Vagina (tissue), 2 donors: ENCODE measurements around the gene ZC3H4. TPM values are rescaled to one million over a fixed set of nuclear protein-coding genes. Genes with fewer than 3 reads are reported as not detected.

Source experiments
- DNase-seq, 2 donors: peaks; one replicate each; pipeline ENCODE4 v3.0.0-alpha.2; 2017; ENCODE audit errors: extremely low spot score in 2 of 2
- H3K27ac ChIP-seq: fragments of 200-600 bp; sonication (generic); one replicate; pipeline ENCODE4 v1.5.1; 2019
- H3K27me3 ChIP-seq: fragments of 200-600 bp; sonication (generic); one replicate; pipeline ENCODE4 v1.5.1; 2019
- H3K36me3 ChIP-seq, 2 donors: fragments of 200-600 bp; sonication (generic); one replicate each; pipeline ENCODE4 v1.5.1; 2017 to 2019
- H3K4me1 ChIP-seq: fragments of 200-600 bp; sonication (generic); one replicate; pipeline ENCODE4 v1.5.1; 2019
- H3K4me3 ChIP-seq, 2 donors: fragments of 200-600 bp; sonication (generic); 1 replicate in 1 of 2; 2 replicates in 1 of 2; pipeline ENCODE4 v1.5.1; 2016 to 2019
- H3K9me3 ChIP-seq: fragments of 200-600 bp; sonication (generic); one replicate; pipeline ENCODE4 v1.5.1; 2019
- POLR2A ChIP-seq, 2 donors: fragments of 450-650 bp; IDR thresholded peaks; one replicate each; pipeline ENCODE4 v1.6.1; 2017; ENCODE audit warnings: antibody characterized with exemption in 2 of 2, mild to moderate bottlenecking in 2 of 2, moderate library complexity in 2 of 2
- POLR2AphosphoS5 ChIP-seq, 2 donors: sonication (generic); formaldehyde crosslinking; IDR thresholded peaks; one replicate each; pipeline ENCODE4 v1.9.0; 2017; ENCODE audit warnings: antibody characterized with exemption in 2 of 2, mild to moderate bottlenecking in 2 of 2, low read depth in 1 of 2; ENCODE audit not compliant: insufficient read depth in 1 of 2
- intact Hi-C: fragments of 100-400 bp; cut with DNase I; formaldehyde crosslinking; loops from one replicate; pipeline ENCODE4 v1.15.1; 2023
- total RNA-seq: library from RNA; depleted of rRNA; stranded (reverse); fragments of >200 nt; gene quantifications from one replicate; pipeline ENCODE4 v1.2.3, GENCODE V29; 2016
- TF ChIP-seq, protein P1 (sequence below), 3 experiments: fragments of 450-650 bp in 2 of 3; fragments of 200-600 bp in 1 of 3; sonication (generic) in 1 of 3; IDR thresholded peaks; one replicate each; pipeline ENCODE4 v1.5.1; 2017 to 2019; ENCODE audit warnings: antibody characterized with exemption in 3 of 3, mild to moderate bottlenecking in 2 of 3, moderate library complexity in 2 of 3

Gene ZC3H4
- total RNA-seq, 1 donor from 2014 or later, result 21.9 TPM

DNA sequence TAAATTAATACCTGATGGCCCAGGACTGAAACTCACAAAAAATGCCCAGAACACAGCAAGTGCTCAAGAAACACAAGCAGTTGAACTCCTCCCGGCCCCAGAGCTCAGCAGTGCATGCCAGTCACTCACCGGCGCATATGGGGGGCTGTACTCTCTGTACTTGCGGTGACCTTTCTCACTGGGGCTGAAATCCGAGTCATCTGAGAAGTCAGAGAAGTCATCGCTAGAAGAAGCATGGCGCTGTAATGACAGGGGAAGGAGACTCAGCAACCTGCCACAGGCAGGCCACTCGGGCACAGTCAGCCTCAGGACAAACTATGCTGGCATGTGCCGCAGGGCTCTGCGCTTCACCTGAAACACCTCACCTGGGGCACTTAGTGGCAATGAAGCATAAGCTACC, 19.7 kb downstream of the ZC3H4 start:
- TF ChIP-seq POLR2A (IDR thresholded peaks at IDR 0.05) (no peak), POLR2AphosphoS5 (IDR thresholded peaks at IDR 0.05; ENCODE audit: insufficient read depth in 1 of 2, low read depth in 1 of 2) (no peak)
- TF ChIP-seq, protein P1, sequence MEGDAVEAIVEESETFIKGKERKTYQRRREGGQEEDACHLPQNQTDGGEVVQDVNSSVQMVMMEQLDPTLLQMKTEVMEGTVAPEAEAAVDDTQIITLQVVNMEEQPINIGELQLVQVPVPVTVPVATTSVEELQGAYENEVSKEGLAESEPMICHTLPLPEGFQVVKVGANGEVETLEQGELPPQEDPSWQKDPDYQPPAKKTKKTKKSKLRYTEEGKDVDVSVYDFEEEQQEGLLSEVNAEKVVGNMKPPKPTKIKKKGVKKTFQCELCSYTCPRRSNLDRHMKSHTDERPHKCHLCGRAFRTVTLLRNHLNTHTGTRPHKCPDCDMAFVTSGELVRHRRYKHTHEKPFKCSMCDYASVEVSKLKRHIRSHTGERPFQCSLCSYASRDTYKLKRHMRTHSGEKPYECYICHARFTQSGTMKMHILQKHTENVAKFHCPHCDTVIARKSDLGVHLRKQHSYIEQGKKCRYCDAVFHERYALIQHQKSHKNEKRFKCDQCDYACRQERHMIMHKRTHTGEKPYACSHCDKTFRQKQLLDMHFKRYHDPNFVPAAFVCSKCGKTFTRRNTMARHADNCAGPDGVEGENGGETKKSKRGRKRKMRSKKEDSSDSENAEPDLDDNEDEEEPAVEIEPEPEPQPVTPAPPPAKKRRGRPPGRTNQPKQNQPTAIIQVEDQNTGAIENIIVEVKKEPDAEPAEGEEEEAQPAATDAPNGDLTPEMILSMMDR (IDR thresholded peaks at IDR 0.05), result no peak
- Histone ChIP-seq H3K9me3 (no peaks in the 10 kb centered on the region), H3K4me1 (peaks cover 58% of the 10 kb centered on the region), H3K27ac (peak overlapping the region; percentile 83), H3K27me3 (no peaks in the 10 kb centered on the region), H3K4me3 (no peak overlapping the region), H3K36me3 (peaks cover 0 to 40% of the 10 kb centered on the region in 2 donors)
- intact Hi-C loops, result no loop called here
- DNase-seq, result no peak

DNA sequence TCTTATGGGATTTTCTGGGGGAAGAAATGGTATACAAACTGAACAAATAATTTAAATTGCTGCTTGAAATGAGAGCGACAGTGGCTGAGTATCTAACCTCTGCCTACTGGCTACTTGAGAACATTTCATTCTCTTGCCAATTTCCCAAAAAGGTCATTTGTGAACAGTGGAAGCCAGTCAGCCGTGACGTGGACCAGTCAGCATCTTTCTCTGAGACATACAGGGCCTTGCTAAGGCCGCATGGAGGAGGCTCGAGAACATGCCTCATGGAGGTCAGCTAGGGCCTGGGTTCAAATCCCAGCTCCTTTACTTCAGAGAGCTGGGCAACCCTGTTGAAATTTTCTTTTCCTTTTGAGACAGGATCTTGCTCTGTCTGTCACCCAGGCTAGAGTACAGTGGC, 20.3 kb downstream of the ZC3H4 start:
- intact Hi-C loops, result no loop called here
- Histone ChIP-seq H3K36me3 (peaks cover 0 to 40% of the 10 kb centered on the region in 2 donors), H3K27ac (peak overlapping the region; percentile 83)

DNA sequence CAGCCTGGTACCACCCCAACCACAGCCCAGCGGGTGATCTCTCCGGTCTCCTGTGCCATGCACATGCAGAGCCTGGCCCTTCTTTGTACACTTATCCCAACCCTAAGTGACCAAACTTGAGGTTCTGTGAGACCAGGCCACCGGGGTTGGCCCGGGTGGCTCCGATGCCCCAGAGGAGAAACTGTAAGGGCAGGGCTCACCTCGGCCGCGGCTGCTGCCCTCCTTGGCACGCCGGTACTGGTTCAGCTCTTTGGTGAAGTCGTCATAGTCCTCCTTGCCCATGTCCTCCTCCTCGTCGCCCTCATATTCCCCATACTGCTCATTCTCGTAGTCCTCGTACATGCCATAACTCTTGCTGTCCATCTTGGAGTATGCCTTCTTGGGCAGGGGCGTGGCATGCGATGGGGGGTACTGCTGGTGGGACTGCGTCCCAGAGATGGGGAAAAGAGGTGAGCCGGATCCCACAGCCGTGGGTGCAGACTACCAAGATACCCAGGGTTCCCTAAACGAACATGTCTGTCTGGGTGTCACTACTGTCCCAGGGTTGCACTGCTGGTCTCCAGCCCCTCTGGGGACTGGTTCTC, 23.7 kb downstream of the ZC3H4 start:
- DNase-seq, result no peak
- Histone ChIP-seq H3K36me3 (peaks cover 0 to 68% of the 10 kb centered on the region in 2 donors), H3K27ac (no peak overlapping the region)

More for the DNA sequence above, 20.3 kb downstream of the ZC3H4 start:
- Histone ChIP-seq H3K4me3 (no peak overlapping the region), H3K27me3 (no peaks in the 10 kb centered on the region), H3K4me1 (peaks cover 55% of the 10 kb centered on the region), H3K9me3 (no peaks in the 10 kb centered on the region)
- TF ChIP-seq POLR2A (IDR thresholded peaks at IDR 0.05) (no peak), POLR2AphosphoS5 (IDR thresholded peaks at IDR 0.05; ENCODE audit: insufficient read depth in 1 of 2, low read depth in 1 of 2) (no peak)
- TF ChIP-seq, protein P1 (IDR thresholded peaks at IDR 0.05), result no peak
- DNase-seq, result no peak

DNA sequence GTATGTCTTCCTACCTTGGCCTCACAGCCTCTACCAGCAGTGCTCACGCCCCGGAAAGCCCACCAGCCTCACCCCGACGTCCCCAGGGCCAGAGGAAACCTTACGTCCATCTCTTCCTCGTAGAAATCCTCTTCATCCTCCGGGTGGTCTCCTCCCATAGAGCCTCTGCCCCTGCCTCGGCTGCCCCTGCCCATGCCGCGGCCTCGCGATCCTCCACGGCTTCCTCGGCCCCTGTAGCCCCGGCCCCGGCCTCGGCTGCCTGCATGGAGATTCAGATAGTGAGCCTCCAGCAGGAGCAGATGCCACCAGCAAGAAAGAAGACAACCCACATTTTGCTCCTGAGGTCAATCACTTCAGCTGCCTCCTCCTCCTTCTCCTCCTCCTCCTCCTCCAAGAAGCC, 27.3 kb downstream of the ZC3H4 start:
- Histone ChIP-seq H3K36me3 (peaks cover 0 to 80% of the 10 kb centered on the region in 2 donors), H3K9me3 (no peaks in the 10 kb centered on the region), H3K27ac (no peak overlapping the region), H3K4me3 (no peak overlapping the region), H3K27me3 (no peaks in the 10 kb centered on the region), H3K4me1 (no peaks in the 10 kb centered on the region)
- DNase-seq, result no peak
- TF ChIP-seq, protein P1 (IDR thresholded peaks at IDR 0.05), result no peak
- TF ChIP-seq POLR2A (IDR thresholded peaks at IDR 0.05) (no peak), POLR2AphosphoS5 (IDR thresholded peaks at IDR 0.05; ENCODE audit: insufficient read depth in 1 of 2, low read depth in 1 of 2) (no peak)
- intact Hi-C loops, result no loop called here

More for the DNA sequence above, 23.7 kb downstream of the ZC3H4 start:
- intact Hi-C loops, result no loop called here
- H3K4me1 ChIP-seq, result peaks cover 21% of the 10 kb centered on the region
- TF ChIP-seq, protein P1 (IDR thresholded peaks at IDR 0.05), result no peak
- TF ChIP-seq POLR2AphosphoS5 (IDR thresholded peaks at IDR 0.05; ENCODE audit: insufficient read depth in 1 of 2, low read depth in 1 of 2), result no peak
- no peaks in the 10 kb centered on the region for H3K27me3 ChIP-seq
- H3K4me3 ChIP-seq, result no peak overlapping the region
- H3K9me3 ChIP-seq, result no peaks in the 10 kb centered on the region

DNA sequence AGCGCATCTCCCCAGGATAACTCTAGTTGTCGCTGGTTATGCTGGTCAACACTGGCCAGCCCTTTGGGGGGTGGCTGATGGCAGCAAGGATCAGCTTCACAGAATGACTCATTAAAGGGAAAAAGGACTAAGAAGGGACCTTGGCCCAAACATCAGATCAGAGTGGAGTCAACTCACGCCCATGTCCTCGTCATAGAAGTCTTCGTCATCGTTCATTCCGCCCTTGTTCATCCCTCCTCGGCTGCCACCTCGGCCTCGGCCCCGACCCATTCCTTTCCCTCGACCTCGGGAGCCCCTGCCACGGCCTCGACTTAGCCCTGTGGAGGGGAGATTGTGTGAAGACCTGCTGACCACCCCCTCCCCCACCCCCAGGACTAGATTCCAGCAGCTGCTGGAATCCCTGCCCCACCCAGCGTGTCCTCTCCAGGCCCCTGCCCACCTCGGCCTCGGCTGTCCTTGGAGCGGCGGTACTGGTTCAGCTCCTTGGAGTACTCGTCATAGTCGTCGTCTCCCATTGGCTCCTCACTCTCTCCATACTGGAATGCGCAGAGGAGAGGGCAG, 28.6 kb downstream of the ZC3H4 start:
- H3K36me3 ChIP-seq, result peaks cover 0 to 84% of the 10 kb centered on the region in 2 donors

More for the DNA sequence above, 28.6 kb downstream of the ZC3H4 start:
- no peak for DNase-seq
- H3K27me3 ChIP-seq, result no peaks in the 10 kb centered on the region
- H3K4me3 ChIP-seq, result no peak overlapping the region
- H3K4me1 ChIP-seq, result peaks cover under 1% of the 10 kb centered on the region
- intact Hi-C loops, result no loop called here
- no peaks in the 10 kb centered on the region for H3K9me3 ChIP-seq
- H3K27ac ChIP-seq, result no peak overlapping the region
- TF ChIP-seq POLR2A (IDR thresholded peaks at IDR 0.05), result no peak
- TF ChIP-seq, protein P1 (IDR thresholded peaks at IDR 0.05), result no peak
- no peak for TF ChIP-seq POLR2AphosphoS5 (IDR thresholded peaks at IDR 0.05; ENCODE audit: insufficient read depth in 1 of 2, low read depth in 1 of 2)
